Measurements from ENCODE around the gene DDX3X.
"Not testable (repeated sequence)": the region's sequence is repeated elsewhere in the genome, so short reads cannot be mapped to it uniquely, and the experiment has no call there.

DDX3X gene

DNA sequence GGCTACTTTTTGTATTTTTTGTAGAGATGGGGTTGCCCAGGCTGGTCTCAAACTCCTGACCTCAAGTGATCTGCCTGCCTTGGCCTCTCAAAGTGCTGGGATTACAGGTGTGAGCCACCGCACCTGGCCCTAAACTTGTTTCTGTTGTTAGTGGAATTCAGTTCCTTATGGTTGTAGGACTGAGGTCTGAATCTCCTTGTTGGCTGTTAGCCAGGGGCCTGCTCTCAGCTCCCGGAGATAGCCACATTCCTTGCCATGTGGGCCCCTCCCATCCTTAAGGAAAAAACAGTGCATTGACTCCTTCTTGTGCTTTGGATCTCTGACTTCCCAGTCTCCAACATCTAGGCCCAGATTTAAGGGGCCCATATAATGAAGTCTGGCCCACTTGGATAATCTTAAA lies 63.8 kb downstream of the DDX3X start:
- in situ Hi-C loops (cut with HindIII; ENCODE audit: low pct_ligation_motif_present, low sequenced_read_pairs), result no loop called here
- no peaks in the 10 kb centered on the region for H3K27me3 ChIP-seq (replicated peaks)
- DNase-seq, result no peak
- no peak overlapping the region for H3K4me3 ChIP-seq (ENCODE audit: low read depth, low read length)
- no peak overlapping the region for H3K27ac ChIP-seq
- no peaks in the 10 kb centered on the region for H3K36me3 ChIP-seq (replicated peaks)
- TF ChIP-seq, protein P1, sequence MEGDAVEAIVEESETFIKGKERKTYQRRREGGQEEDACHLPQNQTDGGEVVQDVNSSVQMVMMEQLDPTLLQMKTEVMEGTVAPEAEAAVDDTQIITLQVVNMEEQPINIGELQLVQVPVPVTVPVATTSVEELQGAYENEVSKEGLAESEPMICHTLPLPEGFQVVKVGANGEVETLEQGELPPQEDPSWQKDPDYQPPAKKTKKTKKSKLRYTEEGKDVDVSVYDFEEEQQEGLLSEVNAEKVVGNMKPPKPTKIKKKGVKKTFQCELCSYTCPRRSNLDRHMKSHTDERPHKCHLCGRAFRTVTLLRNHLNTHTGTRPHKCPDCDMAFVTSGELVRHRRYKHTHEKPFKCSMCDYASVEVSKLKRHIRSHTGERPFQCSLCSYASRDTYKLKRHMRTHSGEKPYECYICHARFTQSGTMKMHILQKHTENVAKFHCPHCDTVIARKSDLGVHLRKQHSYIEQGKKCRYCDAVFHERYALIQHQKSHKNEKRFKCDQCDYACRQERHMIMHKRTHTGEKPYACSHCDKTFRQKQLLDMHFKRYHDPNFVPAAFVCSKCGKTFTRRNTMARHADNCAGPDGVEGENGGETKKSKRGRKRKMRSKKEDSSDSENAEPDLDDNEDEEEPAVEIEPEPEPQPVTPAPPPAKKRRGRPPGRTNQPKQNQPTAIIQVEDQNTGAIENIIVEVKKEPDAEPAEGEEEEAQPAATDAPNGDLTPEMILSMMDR (IDR thresholded peaks at IDR 0.05; ENCODE audit: low read depth, low read length, missing control alignments), result no peak

DNA sequence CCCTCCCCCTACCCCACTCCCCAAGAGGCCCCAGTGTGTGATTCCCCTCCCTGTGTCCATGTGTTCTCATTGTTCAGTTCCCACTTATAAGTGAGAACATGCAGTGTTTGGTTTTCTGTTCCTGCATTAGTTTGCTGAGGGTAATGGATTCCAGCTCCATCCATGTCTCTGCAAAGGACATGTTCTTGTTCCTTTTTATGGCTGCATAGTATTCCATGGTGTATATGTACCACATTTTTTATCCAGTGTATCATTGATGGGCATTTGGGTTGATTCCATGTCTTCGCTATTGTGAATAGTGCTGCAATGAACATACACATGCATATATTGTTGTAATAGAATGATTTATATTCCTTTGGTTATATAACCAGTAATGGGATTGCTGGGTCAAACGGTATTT lies 68.6 kb downstream of the DDX3X start:
- H3K4me3 ChIP-seq (ENCODE audit: low read depth, low read length); H3K36me3 ChIP-seq (replicated peaks); H3K27ac ChIP-seq; in situ Hi-C loops (cut with HindIII; ENCODE audit: low pct_ligation_motif_present, low sequenced_read_pairs); DNase-seq; H3K27me3 ChIP-seq (replicated peaks): not testable (repeated sequence)

DNA sequence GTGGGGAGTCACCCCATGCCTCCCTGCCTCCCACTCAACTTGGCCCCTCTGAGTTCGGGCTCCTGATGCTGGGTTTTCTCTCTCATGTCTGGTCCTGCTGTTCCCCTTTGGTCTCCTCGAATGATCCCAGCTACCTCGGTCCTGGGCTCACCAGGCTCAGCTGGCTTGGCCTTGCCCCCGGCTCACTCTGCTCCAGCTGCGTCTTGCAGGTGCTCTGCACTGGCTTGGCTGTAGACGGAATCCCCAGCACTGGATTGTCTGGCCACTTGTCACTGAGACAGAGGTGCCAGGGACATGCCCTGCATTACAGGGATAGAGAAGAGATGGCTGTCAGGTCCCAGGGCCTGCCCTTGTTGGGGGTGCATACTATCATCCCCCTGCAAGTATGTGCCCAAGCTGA lies 71.6 kb downstream of the DDX3X start:
- TF ChIP-seq, protein P1 (IDR thresholded peaks at IDR 0.05; ENCODE audit: low read depth, low read length, missing control alignments), result no peak
- DNase-seq, result no peak
- in situ Hi-C loops (cut with HindIII; ENCODE audit: low pct_ligation_motif_present, low sequenced_read_pairs), result no loop called here
- Histone ChIP-seq H3K4me3 (ENCODE audit: low read depth, low read length) (no peak overlapping the region), H3K27me3 (replicated peaks) (no peaks in the 10 kb centered on the region), H3K36me3 (replicated peaks) (no peaks in the 10 kb centered on the region), H3K27ac (no peak overlapping the region)

DNA sequence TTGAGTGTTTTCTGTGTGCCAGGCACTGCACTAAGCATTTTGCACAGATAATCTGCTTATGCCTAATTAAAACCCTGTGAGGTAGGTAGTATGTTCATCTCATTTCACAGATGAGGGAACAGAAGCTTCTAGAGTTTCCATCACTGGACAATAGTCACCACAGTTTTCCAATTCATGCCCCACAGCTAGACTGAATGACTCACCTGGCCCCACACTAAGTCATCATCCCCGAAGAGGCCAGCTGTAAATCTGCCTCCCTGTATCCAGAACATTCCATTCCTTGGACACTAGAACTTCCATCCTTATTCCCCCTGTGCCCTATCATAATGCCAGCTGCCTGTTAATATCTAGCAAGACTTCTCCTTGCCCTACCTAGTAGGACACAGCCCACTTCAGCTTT lies 72.2 kb downstream of the DDX3X start:
- Histone ChIP-seq H3K27me3 (replicated peaks) (no peaks in the 10 kb centered on the region), H3K36me3 (replicated peaks) (no peaks in the 10 kb centered on the region), H3K27ac (no peak overlapping the region), H3K4me3 (ENCODE audit: low read depth, low read length) (no peak overlapping the region)
- TF ChIP-seq, protein P1 (IDR thresholded peaks at IDR 0.05; ENCODE audit: low read depth, low read length, missing control alignments), result no peak
- DNase-seq, result no peak
- in situ Hi-C loops (cut with HindIII; ENCODE audit: low pct_ligation_motif_present, low sequenced_read_pairs), result no loop called here

DNA sequence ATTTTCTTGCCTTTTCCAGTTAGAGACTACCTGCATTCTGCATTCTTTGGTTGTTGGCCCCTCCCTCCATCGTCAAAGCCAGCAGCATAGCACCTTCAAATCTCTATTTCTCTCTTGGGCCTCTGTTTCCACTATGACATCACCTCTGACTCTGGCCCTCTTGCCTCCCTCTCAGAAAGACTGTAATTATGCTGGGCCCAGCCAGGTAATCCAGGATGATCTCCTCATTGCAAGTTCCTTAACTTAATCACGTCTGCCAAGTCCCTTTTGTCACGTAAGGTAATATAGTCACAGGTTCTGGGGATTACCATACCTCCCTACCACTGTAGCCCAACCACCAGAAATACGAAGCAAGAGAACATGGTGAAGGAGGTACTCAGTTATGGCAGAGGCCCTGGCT lies 73.9 kb downstream of the DDX3X start:
- in situ Hi-C loops (cut with HindIII; ENCODE audit: low pct_ligation_motif_present, low sequenced_read_pairs), result no loop called here
- H3K4me3 ChIP-seq (ENCODE audit: low read depth, low read length), result no peak overlapping the region
- no peak for DNase-seq
- H3K27ac ChIP-seq, result no peak overlapping the region
- H3K36me3 ChIP-seq (replicated peaks), result no peaks in the 10 kb centered on the region
- TF ChIP-seq, protein P1 (IDR thresholded peaks at IDR 0.05; ENCODE audit: low read depth, low read length, missing control alignments), result no peak
- H3K27me3 ChIP-seq (replicated peaks), result no peaks in the 10 kb centered on the region

DNA sequence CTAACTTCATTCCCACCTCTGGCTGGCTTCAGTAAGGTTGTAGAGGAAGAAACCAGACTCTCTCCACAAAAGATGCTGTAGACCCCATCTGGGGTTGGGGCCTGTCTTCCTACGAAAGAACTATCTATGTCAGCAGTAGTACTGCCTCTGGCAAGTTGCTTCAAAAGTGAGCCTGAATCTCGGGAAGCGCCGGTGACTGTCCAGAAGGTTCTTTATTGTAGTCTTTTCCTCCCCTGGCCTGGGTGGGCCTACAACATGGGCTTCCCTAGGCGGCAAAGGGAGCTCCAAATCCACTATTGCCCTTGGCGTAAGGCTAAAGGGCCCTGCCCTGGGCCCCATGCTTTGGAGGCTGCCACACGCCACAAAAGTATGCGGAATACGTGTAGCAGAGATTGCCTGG lies 74.6 kb downstream of the DDX3X start:
- no peak for DNase-seq
- in situ Hi-C loops (cut with HindIII; ENCODE audit: low pct_ligation_motif_present, low sequenced_read_pairs), result no loop called here
- no peaks in the 10 kb centered on the region for H3K27me3 ChIP-seq (replicated peaks)
- no peak overlapping the region for H3K4me3 ChIP-seq (ENCODE audit: low read depth, low read length)
- TF ChIP-seq, protein P1 (IDR thresholded peaks at IDR 0.05; ENCODE audit: low read depth, low read length, missing control alignments), result no peak
- no peaks in the 10 kb centered on the region for H3K36me3 ChIP-seq (replicated peaks)
- H3K27ac ChIP-seq, result no peak overlapping the region

Measured in brain microvascular endothelial cell (primary cell).